Endothelial cell of umbilical vein (primary cell): Measurements from ENCODE around the gene FER. TPM values are rescaled to one million over a fixed set of nuclear protein-coding genes. Genes with fewer than 3 reads are reported as not detected.

ENCODE experiments used
- BruUV-seq: library from RNA; stranded (reverse); fragments of 400-500 nt; replicated peaks from 2 replicates; lab custom pipeline; 2021; lab: Mats Ljungman, UMichigan
- CTCF ChIA-PET: fragments of 300-600, 350-600 bp; sonication (Branson Sonifier 250); formaldehyde crosslinking; loops from one replicate; lab custom pipeline; 2021; ENCODE audit warnings: antibody characterized with exemption, inconsistent platforms; lab: Charles Lee
- POLR2A ChIA-PET: fragments of 300-600, 350-600 bp; sonication (Branson Sonifier 250); formaldehyde crosslinking; loops from one replicate; lab custom pipeline; 2021; ENCODE audit warnings: antibody characterized with exemption, inconsistent platforms; lab: Charles Lee
- DNase-seq: peaks from one replicate; pipeline ENCODE4 v3.0.0-alpha.2; 2011; ENCODE audit warnings: low read depth, low spot score
- FAIRE-seq: peaks from 2 replicates; lab custom pipeline; 2011; peaks lifted over from hg19 to GRCh38; lab: Jason Lieb, UNC
- H2AFZ ChIP-seq: 2 replicates; pipeline ENCODE4 v1.6.0; 2012; ENCODE audit warnings: low read depth, low read length, control low read depth, inconsistent platforms
- H3K27ac ChIP-seq: 2 replicates; pipeline ENCODE4 v1.5.1; 2011; ENCODE audit warnings: low read depth, mild to moderate bottlenecking, control low read depth, low read length, moderate library complexity; ENCODE audit not compliant: insufficient read depth
- H3K27me3 ChIP-seq, 2 experiments: 2 replicates each; pipeline versions ENCODE4 v1.6.0 to v1.6.1; 2011; ENCODE audit warnings: low read length in 2 of 2, mixed read lengths in 1 of 2; ENCODE audit not compliant: control insufficient read depth in 2 of 2, insufficient read depth in 2 of 2
- H3K36me3 ChIP-seq, 2 experiments: 2 replicates in 1 of 2; 3 replicates in 1 of 2; pipeline ENCODE4 v1.5.1; 2011; ENCODE audit warnings: low read length in 2 of 2, mild to moderate bottlenecking in 1 of 2, moderate library complexity in 1 of 2; ENCODE audit not compliant: control insufficient read depth in 2 of 2, insufficient read depth in 2 of 2; ENCODE audit errors: extremely low read depth in 1 of 2
- H3K4me1 ChIP-seq: 3 replicates; pipeline ENCODE4 v1.5.1; 2011; ENCODE audit warnings: mild to moderate bottlenecking, low read length; ENCODE audit not compliant: control insufficient read depth, insufficient read depth; ENCODE audit errors: extremely low read depth
- H3K4me2 ChIP-seq: 2 replicates; pipeline ENCODE4 v1.6.1; 2011; ENCODE audit warnings: low read length, control low read depth, mixed read lengths; ENCODE audit not compliant: insufficient read depth
- H3K4me3 ChIP-seq, 3 experiments: fragments of 200-600 bp in 1 of 3; sonication (generic), shearing (Covaris generic) in 1 of 3; replicated peaks in 1 of 3; 2 replicates each; pipeline ENCODE4 v1.5.1; 2011 to 2016; ENCODE audit warnings: control low read depth in 3 of 3, low read length in 3 of 3, mild to moderate bottlenecking in 2 of 3, inconsistent platforms in 1 of 3, low read depth in 1 of 3, moderate library complexity in 1 of 3; ENCODE audit not compliant: insufficient read depth in 1 of 3
- H3K79me2 ChIP-seq: 2 replicates; pipeline ENCODE4 v1.6.0; 2012; ENCODE audit warnings: low read length, inconsistent platforms; ENCODE audit not compliant: control insufficient read depth, insufficient read depth
- H3K9ac ChIP-seq: replicated peaks from 2 replicates; pipeline ENCODE3; 2011; ENCODE audit warnings: low read length, control low read depth; ENCODE audit not compliant: insufficient read depth; ENCODE audit errors: extremely low read depth
- H3K9me1 ChIP-seq: replicated peaks from 3 replicates; pipeline ENCODE4 v1.6.0; 2011; ENCODE audit warnings: mild to moderate bottlenecking, low read length; ENCODE audit not compliant: control insufficient read depth, insufficient read depth; ENCODE audit errors: extremely low read depth
- H3K9me3 ChIP-seq: replicated peaks from 2 replicates; pipeline ENCODE4 v1.5.1; 2012; ENCODE audit warnings: low read length, inconsistent platforms; ENCODE audit not compliant: control insufficient read depth, insufficient read depth
- H4K20me1 ChIP-seq: replicated peaks from 2 replicates; pipeline ENCODE3; 2011; ENCODE audit warnings: mild to moderate bottlenecking, low read length; ENCODE audit not compliant: control insufficient read depth, insufficient read depth; ENCODE audit errors: extremely low read depth
- FOS ChIP-seq: IDR thresholded peaks from 2 replicates; pipeline ENCODE4 v1.6.1; 2011; ENCODE audit warnings: mild to moderate bottlenecking, low read length, moderate library complexity, borderline replicate concordance; ENCODE audit not compliant: insufficient read depth
- GATA2 ChIP-seq: IDR thresholded peaks from 2 replicates; pipeline ENCODE4 v1.7.0; 2011; ENCODE audit warnings: low read depth, mild to moderate bottlenecking, moderate library complexity, mixed read lengths, low read length; ENCODE audit not compliant: insufficient read length, insufficient read depth
- MYC ChIP-seq: IDR thresholded peaks from one replicate; pipeline ENCODE4 v1.6.1; 2011; ENCODE audit warnings: mild to moderate bottlenecking, low read depth, low read length
- POLR2AphosphoS5 ChIP-seq: IDR thresholded peaks from 2 replicates; pipeline ENCODE4 v1.6.1; 2012; ENCODE audit warnings: low read depth, mild to moderate bottlenecking, control low read depth, low read length, moderate library complexity; ENCODE audit not compliant: insufficient read depth
- dilution Hi-C: fragments of 300-500 bp; cut with MboI; formaldehyde crosslinking; loops from one replicate; pipeline ENCODE4 v1.15.0; 2019; ENCODE audit warnings: low sequenced_read_pairs; ENCODE audit not compliant: extremely low pct_ligation_motif_present
- intact Hi-C: fragments of 100-400 bp; cut with micrococcal nuclease; formaldehyde crosslinking; loops from one replicate; pipeline ENCODE4 v1.10.0; 2022
- polyA plus RNA-seq, 4 experiments: library from polyadenylated mRNA; depleted of rRNA in 3 of 4; stranded (reverse) in 3 of 4; unstranded in 1 of 4; fragments of >200 nt; gene quantifications; 2 replicates each; pipeline versions ENCODE4 v1.2.1 to v1.2.3, GENCODE V29; 2011 to 2012; ENCODE audit warnings: missing spikeins in 1 of 4
- total RNA-seq: library from RNA; stranded (reverse); gene quantifications from 2 replicates; pipeline ENCODE4 v1.2.3, GENCODE V29; 2021

The FER gene
- total and polyA plus RNA-seq, 2 donors (not counting 3 experiments of a cell fraction or from before 2014, with no cell fraction given), result 2.3 to 27.5 TPM

- no peak for DNase-seq
- intact Hi-C loops, result no loop called here
- Histone ChIP-seq H3K4me3 (no peak overlapping the region), H3K79me2 (no peaks in the 10 kb centered on the region), H3K36me3 (no peaks in the 10 kb centered on the region), H3K27ac (no peak overlapping the region), H2AFZ (no peak overlapping the region), H4K20me1 (no peaks in the 10 kb centered on the region), H3K9ac (no peak overlapping the region), H3K4me1 (no peaks in the 10 kb centered on the region), H3K4me2 (no peak overlapping the region), H3K9me3 (no peaks in the 10 kb centered on the region), H3K9me1 (no peaks in the 10 kb centered on the region), H3K27me3 (no peaks in the 10 kb centered on the region)
- POLR2A ChIA-PET, result no interaction called here
- dilution Hi-C loops, result no loop called here
- FAIRE-seq, result no peak
- TF ChIP-seq POLR2AphosphoS5 (no peak), MYC (no peak)
- CTCF ChIA-PET, result interaction anchor here (1.2 to 1.5 kb wide), 2 partner anchors 15 to 21 kb away, joined by 4 read pairs; no protein-coding TSS in a partner anchor
- no TSS peak for BruUV-seq
Measured at GRCh38 chr5:108940506-108940905, 192.8 kb downstream of the FER start.

- intact Hi-C loops (no loop called here), dilution Hi-C loops (no loop called here)
- ChIA-PET POLR2A (no interaction called here), CTCF (interaction anchor here (1.2 kb wide), 1 partner anchor 14 kb away, joined by 4 read pairs; no protein-coding TSS in a partner anchor)
- Histone ChIP-seq H2AFZ (no peak overlapping the region), H3K27me3 (no peaks in the 10 kb centered on the region), H3K79me2 (no peaks in the 10 kb centered on the region), H3K36me3 (no peaks in the 10 kb centered on the region), H3K27ac (no peak overlapping the region), H3K4me1 (no peaks in the 10 kb centered on the region), H3K9ac (no peak overlapping the region), H3K9me1 (no peaks in the 10 kb centered on the region), H3K9me3 (no peaks in the 10 kb centered on the region), H4K20me1 (no peaks in the 10 kb centered on the region), H3K4me3 (no peak overlapping the region), H3K4me2 (no peak overlapping the region)
- no peak for FAIRE-seq
- no TSS peak for BruUV-seq
- TF ChIP-seq GATA2 (no peak), FOS (no peak)
- DNase-seq, result no peak
Measured at GRCh38 chr5:108941746-108942145, 194.0 kb downstream of the FER start.
